GM18870 (cell line): ENCODE data around the gene NME2.
"Not testable (repeated sequence)": the region's sequence is repeated elsewhere in the genome, so short reads cannot be mapped to it uniquely, and the experiment has no call there.

ENCODE experiments used
- ATAC-seq: cut with Tn5 transposase; IDR thresholded peaks from one replicate; pipeline ENCODE4 v1.9.1; 2021; ENCODE audit warnings: moderate library complexity; ENCODE audit not compliant: unreplicated experiment

NME2 gene

GRCh38 chr17:51152766-51153209, 13.4 kb upstream of the NME2 start:
- no peak for ATAC-seq

- peak; percentile 96 for ATAC-seq
Observed at GRCh38 chr17:51153210-51154072, 12.8 kb upstream of the NME2 start, which contains the start of gene NME1. TSS of gene NME1 (plus strand) at chr17:51153559. CDS start at chr17:51155655, 2,096 bp downstream.

- no peak for ATAC-seq
Observed at GRCh38 chr17:51154176-51154575, 12.0 kb upstream of the NME2 start.

- no peak for ATAC-seq
Observed at GRCh38 chr17:51155416-51155815, 10.8 kb upstream of the NME2 start.

DNA sequence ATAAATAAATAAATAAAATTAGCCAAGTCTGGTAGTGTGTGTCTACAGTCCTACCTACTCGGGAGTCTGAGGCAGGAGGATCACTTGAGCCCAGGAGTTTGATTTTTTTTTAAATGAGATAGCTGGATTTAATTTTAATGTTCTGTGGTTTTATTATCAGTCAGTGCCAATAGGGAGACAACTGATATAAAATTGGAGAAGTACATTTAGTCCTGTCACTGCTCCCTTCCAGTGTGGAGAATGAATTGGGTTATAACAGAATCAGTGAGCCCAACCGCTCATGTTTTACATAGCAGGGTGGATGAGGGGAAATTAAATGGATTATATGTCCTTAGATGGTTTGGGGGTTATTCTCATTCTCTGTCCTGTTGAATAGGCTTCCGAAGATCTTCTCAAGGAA, 6.6 kb upstream of the NME2 start:
- ATAC-seq, result no peak

- no peak for ATAC-seq
Observed at GRCh38 chr17:51161541-51161940, 4.7 kb upstream of the NME2 start.

- no peak for ATAC-seq
Observed at GRCh38 chr17:51164911-51165679, 1.1 kb upstream of the NME2 start.

GRCh38 chr17:51165680-51166197, 472 bp upstream of the NME2 start:
- no peak for ATAC-seq

DNA sequence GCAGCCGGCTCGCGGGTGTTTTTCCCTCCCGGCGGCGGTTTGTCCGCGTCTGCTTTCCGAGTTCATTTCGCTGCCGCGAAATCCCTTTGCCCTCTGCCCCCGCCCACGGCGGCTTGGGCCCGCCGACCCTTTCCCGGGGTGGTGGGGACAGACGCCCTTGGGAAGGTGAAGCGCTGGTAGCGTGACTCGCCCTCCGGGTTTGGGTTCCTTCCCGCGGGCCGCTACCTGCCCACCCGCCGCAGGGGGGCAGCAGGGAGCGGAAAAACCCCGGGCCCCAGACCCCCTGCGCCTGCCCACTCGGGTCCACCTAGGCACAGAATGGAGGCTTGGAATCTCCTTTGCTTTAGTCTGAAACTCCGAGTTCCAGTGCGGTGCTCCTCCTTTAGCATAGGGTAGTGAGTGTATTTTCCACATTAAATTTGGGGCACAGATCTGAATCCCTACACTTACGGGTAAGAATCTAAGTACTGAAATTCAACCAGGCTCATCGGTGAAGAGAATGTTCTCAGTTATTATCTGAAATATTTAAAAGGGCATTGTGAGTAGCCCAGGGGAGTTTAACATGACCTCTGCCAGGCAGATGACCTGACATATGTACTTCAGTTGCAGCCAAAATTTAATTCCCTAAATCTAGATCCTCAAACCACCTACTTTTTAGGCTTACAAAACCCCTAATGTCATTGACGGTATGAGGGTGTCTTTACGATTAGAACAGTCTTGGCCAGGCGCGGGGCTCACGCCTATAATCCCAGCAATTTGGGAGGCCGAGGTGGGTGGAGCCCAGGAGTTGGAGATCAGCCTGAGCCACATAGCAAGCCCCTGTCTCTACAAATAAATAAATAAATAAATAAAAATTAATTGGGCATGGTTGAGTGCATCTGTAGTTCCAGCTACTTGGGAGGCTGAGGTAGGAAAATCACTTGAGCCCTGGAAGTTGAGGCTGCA, 1.0 kb downstream of the NME2 start:
- ATAC-seq, result peak; percentile 35

DNA sequence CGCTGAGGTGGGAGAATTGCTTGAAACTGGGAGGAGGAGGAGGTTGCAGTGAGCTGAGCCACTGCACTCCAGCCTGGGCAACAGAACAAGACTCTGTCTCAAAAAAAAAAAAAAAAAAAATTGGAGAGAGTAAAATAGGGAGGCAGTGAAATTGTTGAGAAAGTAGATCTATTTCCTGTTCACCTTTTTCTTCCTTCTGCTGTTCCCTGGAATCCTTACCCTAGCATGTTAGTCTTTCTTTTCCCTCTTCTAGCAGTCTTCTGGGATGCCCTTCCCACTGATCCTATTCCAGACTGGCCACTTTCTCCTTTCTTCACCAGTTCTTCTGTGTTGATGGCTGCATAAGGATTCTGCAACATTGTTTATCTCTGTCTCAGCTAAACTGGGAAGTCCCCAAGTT, 3.1 kb downstream of the NME2 start:
- ATAC-seq, result no peak

DNA sequence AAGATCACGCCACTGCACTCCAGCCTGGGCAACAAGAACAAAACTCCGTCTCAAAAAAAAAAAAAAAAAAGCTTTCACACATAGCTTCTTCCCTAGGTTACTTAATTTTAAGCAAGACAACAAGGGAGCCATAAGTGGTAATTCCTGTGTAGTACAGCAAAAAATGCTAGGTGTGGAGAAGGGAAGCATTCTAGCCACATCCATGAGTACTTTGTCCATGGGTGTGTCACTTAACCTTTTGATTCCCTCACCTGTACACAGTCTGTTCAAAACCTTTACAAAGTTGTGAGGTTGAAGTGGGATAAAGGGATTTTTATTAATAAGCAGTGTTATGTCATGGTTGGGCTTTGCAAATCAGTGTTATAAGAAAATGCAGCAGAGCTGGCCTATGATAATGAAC, 4.5 kb downstream of the NME2 start:
- ATAC-seq, result no peak

GRCh38 chr17:51172030-51172429, 5.8 kb downstream of the NME2 start:
- ATAC-seq, result not testable (repeated sequence)

- ATAC-seq, result no peak
Observed at GRCh38 chr17:51180486-51180885, 14.3 kb downstream of the NME2 start.

DNA sequence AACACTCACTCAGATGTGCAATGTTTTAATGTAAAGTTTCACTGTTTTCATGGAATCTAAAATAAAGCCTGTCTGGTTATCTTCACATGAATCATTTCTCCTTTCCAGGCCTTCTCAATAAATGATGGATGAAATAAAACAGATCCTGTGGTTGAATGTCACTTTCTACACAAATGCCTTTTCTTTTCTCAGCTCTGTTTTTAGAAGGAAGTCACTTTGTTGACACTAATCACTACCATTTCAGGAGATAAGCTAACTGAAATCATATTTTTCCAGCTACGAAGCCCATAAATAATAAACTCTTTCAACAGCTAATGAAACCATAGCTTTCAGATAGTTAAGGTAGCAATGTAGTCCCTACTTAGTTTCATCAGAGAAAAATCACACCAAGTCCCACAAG, 17.9 kb downstream of the NME2 start:
- no peak for ATAC-seq

DNA sequence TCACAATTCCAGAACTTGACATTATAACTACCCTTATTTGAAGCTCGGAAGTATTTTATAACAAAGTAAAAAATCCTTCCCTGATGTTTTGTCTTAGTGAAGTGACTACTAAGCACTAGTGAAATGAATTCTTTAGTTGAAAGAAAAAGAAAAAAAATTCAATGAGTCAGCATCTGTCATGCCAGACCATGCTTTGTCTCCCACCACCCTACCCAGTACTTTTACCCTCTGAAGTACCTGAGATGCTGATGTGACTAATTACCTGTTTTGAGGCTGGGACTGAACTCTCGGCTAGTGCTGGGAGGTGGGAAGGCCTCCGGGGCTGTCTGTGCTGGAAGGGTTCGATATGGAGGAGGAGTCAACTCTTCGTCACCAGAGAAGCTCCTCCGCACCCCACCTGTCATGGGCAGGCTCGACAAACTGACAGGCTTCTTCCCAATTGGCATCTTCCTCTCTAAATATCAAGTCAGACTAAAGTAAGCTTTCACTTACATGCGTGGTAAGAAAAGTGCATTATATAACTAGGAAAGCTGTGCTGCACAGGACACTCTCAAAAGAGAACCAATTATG, 19.6 kb downstream of the NME2 start:
- ATAC-seq, result no peak

GRCh38 chr17:51188271-51188833, 22.1 kb downstream of the NME2 start:
- no peak for ATAC-seq

- no peak for ATAC-seq
Observed at GRCh38 chr17:51189162-51189561, 23.0 kb downstream of the NME2 start.

DNA sequence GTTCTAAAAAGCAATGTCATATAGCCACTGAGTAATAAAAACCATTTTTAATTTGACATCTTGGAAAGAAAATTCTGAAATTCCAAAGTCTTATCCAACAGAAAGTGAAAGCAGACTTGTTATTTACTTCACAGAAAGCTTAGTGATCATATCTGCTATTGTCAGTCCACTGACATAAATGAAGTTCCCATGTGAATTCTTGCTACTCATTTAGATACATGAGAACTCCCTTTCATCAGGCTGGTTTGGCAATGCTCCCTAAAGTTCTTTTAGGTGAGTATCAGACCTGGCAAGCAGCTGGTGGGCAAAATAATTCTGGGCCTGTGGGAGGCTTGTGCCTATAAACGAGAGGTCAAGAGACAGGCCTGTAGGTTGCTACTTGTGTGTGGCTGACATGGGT, 23.4 kb downstream of the NME2 start:
- no peak for ATAC-seq

- ATAC-seq, result no peak
Observed at GRCh38 chr17:51191895-51192294, 25.7 kb downstream of the NME2 start.

DNA sequence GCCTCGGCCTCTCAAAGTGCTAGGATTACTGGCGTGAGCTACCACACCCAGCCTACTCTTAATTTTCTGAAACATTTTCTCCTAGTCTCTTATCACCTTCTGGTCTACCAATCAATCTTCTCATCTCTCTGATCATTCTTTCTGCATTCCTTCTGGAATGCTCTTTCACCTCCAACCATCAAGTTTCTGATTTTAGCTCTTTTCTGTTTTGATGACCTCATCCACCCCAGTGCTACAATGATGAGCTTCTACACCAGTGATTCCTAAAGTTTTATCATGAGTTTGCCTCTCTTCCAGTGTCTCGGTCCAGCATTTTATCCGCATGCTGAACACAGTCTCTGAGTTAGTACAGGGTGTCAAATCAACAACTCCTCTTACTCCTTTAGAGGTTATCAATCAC, 31.5 kb downstream of the NME2 start:
- ATAC-seq, result no peak
